ENCODE measurements around the gene CHST12. TPM values are rescaled to one million over a fixed set of nuclear protein-coding genes. Genes with fewer than 3 reads are reported as not detected.

CHST12 gene
- total and polyA plus RNA-seq, 2 donors (not counting 1 experiment from before 2014, with no cell fraction given), result 25.4 to 27.1 TPM

GRCh38 chr7:2386964-2387669 lies 16.3 kb upstream of the CHST12 start:
- H3K27ac Mint-ChIP-seq, result no peak overlapping the region

More at GRCh38 chr7:2386964-2387669, 16.3 kb upstream of the CHST12 start:
- 87% methylated on average over 14 of the region's 17 CpGs for WGBS (ENCODE audit: insufficient coverage)
- no peak overlapping the region for H3K9ac ChIP-seq (ENCODE audit: low read length)
- no peak overlapping the region for H3K27ac ChIP-seq (ENCODE audit: low read length in 2 of 2)
- POLR2A ChIA-PET, result no interaction called here
- Mint-ChIP-seq H3K27me3 (no peaks in the 10 kb centered on the region), H3K4me3 (no peak overlapping the region), H3K4me1 (no peaks in the 10 kb centered on the region), H3K9me3 (ENCODE audit: insufficient read depth) (no peaks in the 10 kb centered on the region)
- H3K36me3 ChIP-seq (replicated peaks in 1 of 2; ENCODE audit: control extremely low read depth in 1 of 2, control insufficient read depth in 1 of 2, extremely low read depth in 1 of 2, insufficient read depth in 2 of 2, low read length in 1 of 2), result peaks cover 0 to 7% of the 10 kb centered on the region in 2 experiments
- DNase-seq (no peak), ATAC-seq (ENCODE audit: low read depth) (no peak)
- CTCF ChIA-PET, result no interaction called here
- no peak overlapping the region for H2AFZ ChIP-seq (ENCODE audit: insufficient read depth, low read depth, low read length, poor library complexity, severe bottlenecking)
- intact Hi-C loops (cut with micrococcal nuclease), result no loop called here
- no peaks in the 10 kb centered on the region for H3K9me3 ChIP-seq (ENCODE audit: control extremely low read depth in 1 of 3, control insufficient read depth in 2 of 3, insufficient read depth in 1 of 3, low read length in 2 of 3)
- no peak for TF ChIP-seq CTCF (IDR thresholded peaks at IDR 0.05)
- TF ChIP-seq EZH2 (IDR thresholded peaks at IDR 0.05; ENCODE audit: borderline replicate concordance, insufficient read depth, low read depth, low read length, poor library complexity, severe bottlenecking), result no peak
- H3K27me3 ChIP-seq (replicated peaks in 1 of 4; ENCODE audit: control extremely low read depth in 1 of 4, control insufficient read depth in 3 of 4, insufficient read depth in 4 of 4, low read length in 3 of 4), result no peaks in the 10 kb centered on the region
- no peak overlapping the region for H3K4me2 ChIP-seq (replicated peaks; ENCODE audit: low read depth, low read length, poor library complexity, severe bottlenecking)
- no peaks in the 10 kb centered on the region for H3K79me2 ChIP-seq (ENCODE audit: control insufficient read depth, insufficient read depth, low read length)
- H3K4me3 ChIP-seq (ENCODE audit: control extremely low read depth in 1 of 5, extremely low read depth in 1 of 5, insufficient read depth in 1 of 5, low read depth in 2 of 5, low read length in 4 of 5), result no peak overlapping the region
- no peaks in the 10 kb centered on the region for H3K4me1 ChIP-seq (ENCODE audit: control insufficient read depth in 2 of 2, insufficient read depth in 2 of 2, low read length in 2 of 2)
- no peaks in the 10 kb centered on the region for H4K20me1 ChIP-seq (ENCODE audit: control insufficient read depth, insufficient read depth, low read length, poor library complexity, severe bottlenecking)
